ENCODE results near the gene RAB34.
A peak's percentile ranks its signal among the peaks of the same experiment; 100 is the strongest.

The RAB34 gene

GRCh38 chr17:28712032-28712704 is 5.5 kb downstream of the RAB34 start:
- peak; percentile 38 for DNase-seq (ENCODE audit: low read depth, low spot score)

- no peak for DNase-seq (ENCODE audit: low read depth, low spot score)
These were observed 6.0 kb downstream of the RAB34 start, which contains the start of gene PROCA1 for GRCh38 chr17:28711723-28712031. TSS of gene PROCA1 (minus strand) at chr17:28711888. CDS start at chr17:28711660, 228 bp downstream.

GRCh38 chr17:28710861-28711722 is 6.6 kb downstream of the RAB34 start:
- DNase-seq (ENCODE audit: low read depth, low spot score) = peak; percentile 77

GRCh38 chr17:28707339-28707720 is 10.3 kb downstream of the RAB34 start:
- no peak for DNase-seq (ENCODE audit: low read depth, low spot score)

- DNase-seq (ENCODE audit: low read depth, low spot score) = no peak
These were observed 11.0 kb downstream of the RAB34 start for GRCh38 chr17:28706471-28707338.

- no peak for DNase-seq (ENCODE audit: low read depth, low spot score)
These were observed 11.8 kb downstream of the RAB34 start for GRCh38 chr17:28705728-28706334.

- DNase-seq (ENCODE audit: low read depth, low spot score) = no peak
These were observed 12.5 kb downstream of the RAB34 start for GRCh38 chr17:28705074-28705659.

GRCh38 chr17:28704219-28704858 is 13.3 kb downstream of the RAB34 start:
- DNase-seq (ENCODE audit: low read depth, low spot score) = no peak

- no peak for DNase-seq (ENCODE audit: low read depth, low spot score)
These were observed 14.0 kb downstream of the RAB34 start for GRCh38 chr17:28703552-28704218.

- no peak for DNase-seq (ENCODE audit: low read depth, low spot score)
These were observed 14.9 kb downstream of the RAB34 start for GRCh38 chr17:28702752-28703150.

- no peak for DNase-seq (ENCODE audit: low read depth, low spot score)
These were observed 15.5 kb downstream of the RAB34 start for GRCh38 chr17:28702026-28702751.

GRCh38 chr17:28700830-28701492 is 16.7 kb downstream of the RAB34 start:
- no peak for DNase-seq (ENCODE audit: low read depth, low spot score)

GRCh38 chr17:28700278-28700677 is 17.4 kb downstream of the RAB34 start:
- no peak for DNase-seq (ENCODE audit: low read depth, low spot score)

- no peak for DNase-seq (ENCODE audit: low read depth, low spot score)
These were observed 19.3 kb downstream of the RAB34 start for GRCh38 chr17:28698253-28698941.

- no peak for DNase-seq (ENCODE audit: low read depth, low spot score)
These were observed 23.8 kb downstream of the RAB34 start for GRCh38 chr17:28693869-28694268.

GRCh38 chr17:28689011-28689410 is 28.7 kb downstream of the RAB34 start:
- DNase-seq (ENCODE audit: low read depth, low spot score) = no peak

GRCh38 chr17:28688481-28688880 is 29.2 kb downstream of the RAB34 start:
- DNase-seq (ENCODE audit: low read depth, low spot score) = no peak

- no peak for DNase-seq (ENCODE audit: low read depth, low spot score)
These were observed 31.4 kb downstream of the RAB34 start for GRCh38 chr17:28686296-28686695.

Data from activated CD4-positive, CD25-positive, alpha-beta regulatory T cell treated with anti-CD3 and anti-CD28 coated beads, Interleukin-2, amount 50 U/mL, for 16 hours (primary cell).